Activated gamma-delta T cell treated with anti-CD3 and anti-CD28 coated beads, Interleukin-2, amount 50 U/mL, for 16 hours (primary cell): ENCODE measurements around the gene PIMREG.

ENCODE experiments used
- DNase-seq: peaks from one replicate; pipeline ENCODE4 v3.0.0-alpha.2; 2020; ENCODE audit warnings: low read depth

The PIMREG gene

GRCh38 chr17:6461792-6462524, 17.7 kb downstream of the PIMREG start:
- no peak for DNase-seq

DNA sequence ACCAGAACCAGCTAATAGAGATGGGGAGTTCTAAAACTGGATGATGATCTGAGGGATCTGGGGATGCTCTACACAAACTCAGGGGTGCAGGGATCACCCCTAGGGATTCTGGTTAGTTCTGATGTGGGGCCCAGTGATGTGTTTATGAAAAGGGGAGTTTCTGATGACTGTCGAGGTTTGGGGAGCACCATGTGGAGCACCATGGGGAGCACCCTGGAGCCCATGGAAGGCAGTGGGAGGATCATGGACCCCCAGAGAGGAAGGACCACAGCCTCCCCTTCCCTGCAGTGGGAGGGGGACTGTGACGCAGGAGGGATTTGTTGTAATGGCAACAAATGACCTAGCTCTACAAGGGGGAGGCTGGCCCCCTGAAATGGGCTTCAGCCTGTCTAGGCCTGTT, 18.4 kb downstream of the PIMREG start:
- DNase-seq, result no peak

GRCh38 chr17:6463616-6464445, 19.6 kb downstream of the PIMREG start:
- DNase-seq, result no peak

- DNase-seq, result no peak
Measured at GRCh38 chr17:6464446-6465041, 20.3 kb downstream of the PIMREG start.

GRCh38 chr17:6465206-6466003, 21.1 kb downstream of the PIMREG start:
- DNase-seq, result no peak

DNA sequence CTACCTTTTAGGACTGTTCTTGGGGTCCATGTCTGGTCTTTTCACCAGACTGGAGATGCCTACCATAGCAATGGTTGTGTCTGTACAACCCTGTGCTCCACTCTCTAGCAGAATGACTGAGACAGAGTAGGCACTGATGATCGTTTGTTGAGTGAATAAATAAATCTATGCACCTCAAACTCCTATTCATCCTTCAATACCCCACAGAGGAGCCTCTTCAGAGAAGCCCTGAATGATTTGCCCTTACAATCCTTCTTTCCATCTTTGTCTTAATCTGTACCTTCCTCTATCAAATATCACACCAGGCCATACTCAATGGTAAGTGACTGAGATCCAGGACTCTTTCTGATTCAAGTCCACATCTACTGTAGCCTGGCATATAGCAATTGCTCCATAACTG, 23.3 kb downstream of the PIMREG start:
- no peak for DNase-seq

- DNase-seq, result no peak
Measured at GRCh38 chr17:6468051-6468790, 24.0 kb downstream of the PIMREG start.

- DNase-seq, result no peak
Measured at GRCh38 chr17:6470146-6470718, 26.0 kb downstream of the PIMREG start.

- DNase-seq, result no peak
Measured at GRCh38 chr17:6470751-6471521, 26.7 kb downstream of the PIMREG start.

- DNase-seq, result no peak
Measured at GRCh38 chr17:6471531-6472465, 27.5 kb downstream of the PIMREG start.

- no peak for DNase-seq
Measured at GRCh38 chr17:6472517-6472916, 28.3 kb downstream of the PIMREG start.

DNA sequence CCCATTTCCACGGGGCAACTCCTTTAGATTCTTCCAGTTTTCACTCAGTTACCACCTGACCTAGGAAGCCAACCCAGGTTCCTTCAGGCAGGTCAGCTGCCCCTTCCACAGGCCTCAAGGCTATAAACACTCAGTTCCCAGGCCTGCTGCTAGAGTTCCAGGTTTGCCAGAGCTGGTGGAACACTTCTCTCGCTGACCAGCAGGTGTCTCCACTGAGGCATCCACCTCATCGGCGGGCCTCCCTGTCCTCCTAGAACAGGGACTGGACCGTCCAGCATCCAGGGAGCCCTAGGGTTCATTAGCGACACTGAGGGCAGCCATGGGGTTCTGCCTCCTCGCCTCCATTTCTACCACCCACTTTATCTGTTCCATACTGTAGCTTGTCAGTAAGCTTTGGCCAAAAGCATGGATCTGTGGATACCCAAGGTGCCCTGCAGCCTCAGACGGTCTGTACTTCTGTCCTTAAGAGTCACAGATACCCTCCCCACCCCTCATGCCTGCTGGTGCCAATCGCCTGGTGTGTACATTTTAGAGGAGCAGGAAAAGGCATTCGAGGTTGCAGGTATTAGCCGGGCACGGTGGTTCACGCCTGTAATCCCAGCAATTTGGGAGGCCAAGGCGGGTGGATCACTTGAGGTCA, 29.0 kb downstream of the PIMREG start:
- DNase-seq, result peak; percentile 35

DNA sequence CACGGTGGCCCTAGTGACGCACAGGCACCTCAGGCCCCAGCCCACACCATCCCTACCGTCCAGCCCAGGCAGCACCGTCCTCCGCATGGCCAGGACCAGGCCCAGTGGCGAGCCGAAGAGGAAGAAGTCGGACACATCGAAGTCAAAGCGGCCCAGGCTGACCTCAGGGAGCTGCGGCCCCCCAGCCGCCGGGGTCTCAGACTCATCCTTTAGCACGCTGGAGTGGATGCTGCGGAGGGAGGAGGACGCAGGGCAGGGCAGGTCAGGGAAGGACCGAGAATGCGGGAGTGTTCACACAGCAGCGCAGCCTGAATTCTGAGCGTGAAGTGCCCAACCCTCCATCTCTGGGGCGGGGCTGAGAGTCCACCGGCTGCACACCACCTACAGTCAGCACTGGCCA, 30.1 kb downstream of the PIMREG start:
- no peak for DNase-seq

DNA sequence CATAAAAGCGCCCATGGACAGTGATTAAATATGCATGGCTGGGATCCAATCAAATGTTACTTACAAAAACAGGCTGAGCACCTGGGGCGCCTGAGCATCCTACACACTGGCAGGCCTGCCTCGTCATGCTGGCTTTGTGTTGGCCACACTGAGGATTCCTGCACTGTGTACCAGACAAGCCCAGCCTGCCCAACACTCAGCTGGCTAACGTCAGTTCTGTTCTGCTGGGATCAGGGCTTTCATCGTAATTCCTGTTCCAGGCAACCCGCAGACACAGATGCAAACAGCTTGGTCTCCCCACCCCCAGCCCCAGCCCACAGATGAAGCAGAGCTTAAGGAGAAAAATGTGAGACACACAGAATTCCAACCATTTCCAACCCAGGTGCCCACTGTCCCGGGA, 30.7 kb downstream of the PIMREG start:
- no peak for DNase-seq

- no peak for DNase-seq
Measured at GRCh38 chr17:6475411-6475810, 31.2 kb downstream of the PIMREG start.

- DNase-seq, result no peak
Measured at GRCh38 chr17:6476076-6476809, 32.0 kb downstream of the PIMREG start.

DNA sequence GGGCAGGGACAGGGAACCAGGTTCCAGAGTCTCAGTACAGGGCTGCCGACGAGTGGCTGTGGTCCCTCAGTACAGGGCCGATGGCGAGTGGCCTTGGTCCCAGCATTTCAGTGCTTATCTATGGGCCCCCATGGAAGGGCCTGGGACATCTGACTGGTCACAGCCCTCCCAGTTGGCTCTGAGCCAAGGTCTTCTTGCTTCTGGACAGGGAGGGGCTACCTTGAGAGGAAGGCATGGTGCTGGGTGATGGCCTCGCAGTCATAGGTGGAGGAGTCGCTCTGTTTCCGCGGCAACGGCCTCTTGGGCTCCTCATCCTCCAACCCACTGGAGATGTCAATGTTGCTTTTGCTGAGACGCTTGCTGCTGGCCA, 32.5 kb downstream of the PIMREG start:
- DNase-seq, result no peak

DNA sequence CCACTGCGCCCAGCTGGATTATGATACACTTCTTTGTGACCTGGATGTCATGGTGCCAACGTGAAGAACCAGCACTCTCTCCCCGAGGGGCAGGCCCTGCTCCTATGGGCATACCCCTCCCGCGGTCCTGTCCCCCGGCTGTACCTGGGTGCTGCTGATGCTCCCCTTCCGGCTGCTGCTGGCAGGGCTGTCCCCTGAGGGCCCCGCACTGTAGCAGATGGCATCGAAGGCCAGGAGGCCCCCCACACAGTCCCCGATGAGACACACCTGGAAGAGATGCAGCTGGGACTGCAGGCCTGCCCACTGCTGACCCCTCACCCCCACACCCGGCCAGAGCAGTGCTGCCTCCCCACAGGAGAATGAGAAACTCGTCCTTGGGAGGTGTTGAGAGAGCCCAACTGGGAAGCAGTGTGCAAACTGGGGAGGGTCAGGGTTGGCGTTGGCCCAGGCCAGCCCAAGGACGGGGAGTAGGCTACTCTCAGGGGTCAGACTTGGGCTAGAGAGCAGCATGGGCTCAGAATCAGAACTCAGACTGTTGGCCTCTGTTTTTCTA, 33.7 kb downstream of the PIMREG start:
- DNase-seq, result no peak
